ENCODE results near the gene CAVIN3. TPM values are rescaled to one million over a fixed set of nuclear protein-coding genes. Genes with fewer than 3 reads are reported as not detected.
A peak's percentile ranks its signal among the peaks of the same experiment; 100 is the strongest.

The CAVIN3 gene
- total RNA-seq, 1 donor from 2014 or later: 2.9 TPM

DNA sequence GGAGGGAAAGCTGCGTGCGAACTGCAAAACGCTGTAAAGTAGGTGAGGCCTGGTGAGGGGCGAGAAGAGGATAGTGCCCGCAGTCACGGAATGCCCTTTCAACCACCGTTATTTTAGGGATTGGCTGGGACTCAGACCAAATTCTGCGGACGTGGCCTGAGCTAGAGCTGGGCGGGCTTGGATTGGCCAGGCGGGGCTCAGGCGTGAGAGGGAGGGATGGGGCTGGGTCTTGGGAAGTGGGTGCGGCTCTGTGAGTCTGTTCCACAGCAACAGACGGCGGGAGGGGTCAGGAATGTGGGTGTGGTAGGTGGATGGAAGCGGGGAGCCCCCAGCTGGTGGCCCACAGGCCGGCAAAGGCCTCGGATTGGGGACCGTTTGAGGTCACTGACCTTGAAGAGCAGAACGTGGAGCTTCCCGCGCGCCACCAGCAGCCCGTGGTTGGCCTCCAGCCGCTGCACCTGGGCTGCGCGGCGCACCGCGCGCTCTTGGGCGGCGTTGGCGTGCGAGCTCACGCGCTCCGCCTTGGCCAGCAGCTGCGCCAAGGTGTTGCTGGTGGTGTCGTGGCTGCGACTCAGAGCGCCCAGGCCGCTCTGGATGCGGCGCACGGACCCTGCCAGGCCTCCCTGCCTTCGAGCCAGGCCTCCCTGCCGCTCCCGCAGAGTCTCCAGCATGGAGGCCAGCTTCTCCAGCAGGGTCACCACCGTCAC lies 444 bp downstream of the CAVIN3 start:
- peaks cover 38% of the 10 kb centered on the region for H3K4me1 ChIP-seq
- TF ChIP-seq, protein P1, sequence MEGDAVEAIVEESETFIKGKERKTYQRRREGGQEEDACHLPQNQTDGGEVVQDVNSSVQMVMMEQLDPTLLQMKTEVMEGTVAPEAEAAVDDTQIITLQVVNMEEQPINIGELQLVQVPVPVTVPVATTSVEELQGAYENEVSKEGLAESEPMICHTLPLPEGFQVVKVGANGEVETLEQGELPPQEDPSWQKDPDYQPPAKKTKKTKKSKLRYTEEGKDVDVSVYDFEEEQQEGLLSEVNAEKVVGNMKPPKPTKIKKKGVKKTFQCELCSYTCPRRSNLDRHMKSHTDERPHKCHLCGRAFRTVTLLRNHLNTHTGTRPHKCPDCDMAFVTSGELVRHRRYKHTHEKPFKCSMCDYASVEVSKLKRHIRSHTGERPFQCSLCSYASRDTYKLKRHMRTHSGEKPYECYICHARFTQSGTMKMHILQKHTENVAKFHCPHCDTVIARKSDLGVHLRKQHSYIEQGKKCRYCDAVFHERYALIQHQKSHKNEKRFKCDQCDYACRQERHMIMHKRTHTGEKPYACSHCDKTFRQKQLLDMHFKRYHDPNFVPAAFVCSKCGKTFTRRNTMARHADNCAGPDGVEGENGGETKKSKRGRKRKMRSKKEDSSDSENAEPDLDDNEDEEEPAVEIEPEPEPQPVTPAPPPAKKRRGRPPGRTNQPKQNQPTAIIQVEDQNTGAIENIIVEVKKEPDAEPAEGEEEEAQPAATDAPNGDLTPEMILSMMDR (IDR thresholded peaks at IDR 0.05): no peak
- TF ChIP-seq EZH2phosphoT487 (IDR thresholded peaks at IDR 0.05): peak; percentile 40
- Mint-ChIP-seq H3K9me3 (no peaks in the 10 kb centered on the region), H3K4me1 (peaks cover 34% of the 10 kb centered on the region), H3K4me3 (peak overlapping the region; percentile 77), H3K27ac (peak overlapping the region; percentile 42), H3K27me3 (ENCODE audit: insufficient read depth, low read depth) (peaks cover 15% of the 10 kb centered on the region), H3K36me3 (no peaks in the 10 kb centered on the region)
- no peaks in the 10 kb centered on the region for H3K27me3 ChIP-seq
- H4K20me1 ChIP-seq (ENCODE audit: low read depth): no peaks in the 10 kb centered on the region
- no peak overlapping the region for H3K9ac ChIP-seq
- peak overlapping the region; percentile 42 for H3K4me3 ChIP-seq
- H3F3A ChIP-seq (ENCODE audit: low read depth): peaks cover 56% of the 10 kb centered on the region
- no peaks in the 10 kb centered on the region for H3K36me3 ChIP-seq
- H3K79me2 ChIP-seq (ENCODE audit: low read depth): no peaks in the 10 kb centered on the region
- peak overlapping the region; percentile 78 for H3K4me2 ChIP-seq
- H3K9me3 ChIP-seq (ENCODE audit: low read depth): no peaks in the 10 kb centered on the region
- peak; percentile 80 for DNase-seq (ENCODE audit: low spot score)
- peak overlapping the region; percentile 63 for H3K27ac ChIP-seq
- peak overlapping the region; percentile 54 for H2AFZ ChIP-seq (replicated peaks)

DNA sequence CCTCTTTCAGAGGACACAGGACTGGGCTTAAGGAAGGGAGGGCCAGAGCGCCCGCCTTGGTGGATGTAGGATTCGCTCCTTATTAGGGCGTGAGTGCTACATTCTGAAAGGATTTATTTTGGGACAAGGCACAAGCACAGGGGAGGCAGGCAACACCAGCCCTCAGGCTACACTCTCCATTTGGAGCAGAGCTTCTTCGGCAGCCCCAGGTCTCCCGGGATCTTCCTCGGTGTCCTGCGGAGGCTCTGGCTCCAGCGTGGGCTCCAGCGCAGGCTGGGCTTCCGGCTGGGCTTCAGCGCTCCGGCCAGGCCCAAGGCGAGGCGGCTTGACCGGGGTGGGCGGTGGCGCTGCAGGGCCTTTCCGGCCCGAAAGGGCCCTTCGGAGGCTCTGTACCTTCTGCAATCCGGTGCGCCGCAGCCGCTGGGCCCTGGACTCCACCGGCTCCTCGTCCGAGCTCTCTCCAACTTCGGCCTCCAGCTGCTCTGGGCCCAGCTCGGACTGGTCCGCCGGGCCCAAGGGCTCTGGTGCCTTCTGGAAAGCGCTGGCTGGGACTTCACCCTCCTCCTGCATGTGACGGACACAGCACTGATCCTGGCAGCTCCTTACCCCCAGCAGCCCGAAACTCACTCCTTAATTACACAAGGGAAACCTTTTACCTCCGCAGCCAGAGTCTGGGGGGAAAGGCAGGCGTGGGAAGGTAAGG lies 1.1 kb downstream of the CAVIN3 start:
- Histone ChIP-seq H3K27me3 (no peaks in the 10 kb centered on the region), H3K9ac (peak overlapping the region; percentile 6), H3K4me2 (peak overlapping the region; percentile 78), H3K4me1 (peaks cover 38% of the 10 kb centered on the region), H3F3A (ENCODE audit: low read depth) (peaks cover 56% of the 10 kb centered on the region), H3K4me3 (peak overlapping the region; percentile 42), H2AFZ (replicated peaks) (peak overlapping the region; percentile 27), H3K36me3 (no peaks in the 10 kb centered on the region), H3K9me3 (ENCODE audit: low read depth) (no peaks in the 10 kb centered on the region), H4K20me1 (ENCODE audit: low read depth) (no peaks in the 10 kb centered on the region), H3K27ac (peak overlapping the region; percentile 63), H3K79me2 (ENCODE audit: low read depth) (no peaks in the 10 kb centered on the region)
- Mint-ChIP-seq H3K4me1 (peaks cover 34% of the 10 kb centered on the region), H3K4me3 (peak overlapping the region; percentile 77), H3K9me3 (no peaks in the 10 kb centered on the region), H3K27ac (peak overlapping the region; percentile 42), H3K27me3 (ENCODE audit: insufficient read depth, low read depth) (peaks cover 15% of the 10 kb centered on the region), H3K36me3 (no peaks in the 10 kb centered on the region)
- TF ChIP-seq, protein P1 (IDR thresholded peaks at IDR 0.05): peak; percentile 12
- TF ChIP-seq EZH2phosphoT487 (IDR thresholded peaks at IDR 0.05) (no peak), EZH2 (IDR thresholded peaks at IDR 0.05) (no peak)
- peak; percentile 69 for DNase-seq (ENCODE audit: low spot score)

DNA sequence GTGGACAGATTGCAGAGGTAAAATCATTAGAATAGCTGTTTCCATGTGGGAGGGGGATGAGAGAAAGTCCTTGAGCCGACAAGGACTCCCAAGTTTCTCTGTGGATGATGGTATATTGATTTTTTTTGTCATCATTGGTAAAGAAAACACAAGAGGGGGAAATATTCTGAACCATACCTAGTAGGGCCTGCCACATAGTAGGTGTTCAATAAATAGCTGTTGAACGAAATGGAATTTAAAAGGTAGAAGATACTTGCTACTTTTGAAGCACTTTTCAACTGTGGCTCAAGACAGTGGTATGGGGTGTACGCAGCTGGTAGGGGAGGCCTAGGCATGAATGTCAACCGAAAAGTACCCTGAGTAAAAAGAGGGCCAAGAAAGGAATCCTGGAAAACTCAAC lies 2.1 kb downstream of the CAVIN3 start:
- H3K9me3 Mint-ChIP-seq: no peaks in the 10 kb centered on the region
- H3K4me1 Mint-ChIP-seq: peaks cover 34% of the 10 kb centered on the region
- H3K27me3 ChIP-seq: no peaks in the 10 kb centered on the region
- no peak overlapping the region for H3K27ac Mint-ChIP-seq
- H3K27ac ChIP-seq: no peak overlapping the region
- peak overlapping the region; percentile 78 for H3K4me2 ChIP-seq
- no peak for TF ChIP-seq EZH2 (IDR thresholded peaks at IDR 0.05)
- TF ChIP-seq EZH2phosphoT487 (IDR thresholded peaks at IDR 0.05): no peak
- TF ChIP-seq, protein P1 (IDR thresholded peaks at IDR 0.05): no peak
- no peaks in the 10 kb centered on the region for H3K9me3 ChIP-seq (ENCODE audit: low read depth)
- peaks cover 56% of the 10 kb centered on the region for H3F3A ChIP-seq (ENCODE audit: low read depth)
- no peak overlapping the region for H2AFZ ChIP-seq (replicated peaks)
- H3K4me1 ChIP-seq: peaks cover 38% of the 10 kb centered on the region
- H3K79me2 ChIP-seq (ENCODE audit: low read depth): no peaks in the 10 kb centered on the region
- H3K27me3 Mint-ChIP-seq (ENCODE audit: insufficient read depth, low read depth): peaks cover 15% of the 10 kb centered on the region
- no peak overlapping the region for H3K4me3 ChIP-seq
- DNase-seq (ENCODE audit: low spot score): no peak
- no peak overlapping the region for H3K9ac ChIP-seq
- no peaks in the 10 kb centered on the region for H3K36me3 ChIP-seq
- H3K4me3 Mint-ChIP-seq: no peak overlapping the region
- H4K20me1 ChIP-seq (ENCODE audit: low read depth): no peaks in the 10 kb centered on the region
- no peaks in the 10 kb centered on the region for H3K36me3 Mint-ChIP-seq

Measured in neural progenitor cell (in vitro differentiated cells).